Vagina (tissue), 2 donors: ENCODE data around the gene TTLL5. TPM values are rescaled to one million over a fixed set of nuclear protein-coding genes. Genes with fewer than 3 reads are reported as not detected.

Experiments
- DNase-seq, 2 donors: peaks; one replicate each; pipeline ENCODE4 v3.0.0-alpha.2; 2017; ENCODE audit errors: extremely low spot score in 2 of 2
- H3K27ac ChIP-seq: fragments of 200-600 bp; sonication (generic); one replicate; pipeline ENCODE4 v1.5.1; 2019
- H3K27me3 ChIP-seq: fragments of 200-600 bp; sonication (generic); one replicate; pipeline ENCODE4 v1.5.1; 2019
- H3K36me3 ChIP-seq, 2 donors: fragments of 200-600 bp; sonication (generic); one replicate each; pipeline ENCODE4 v1.5.1; 2017 to 2019
- H3K4me1 ChIP-seq: fragments of 200-600 bp; sonication (generic); one replicate; pipeline ENCODE4 v1.5.1; 2019
- H3K4me3 ChIP-seq, 2 donors: fragments of 200-600 bp; sonication (generic); 1 replicate in 1 of 2; 2 replicates in 1 of 2; pipeline ENCODE4 v1.5.1; 2016 to 2019
- H3K9me3 ChIP-seq: fragments of 200-600 bp; sonication (generic); one replicate; pipeline ENCODE4 v1.5.1; 2019
- CTCF ChIP-seq, 3 experiments: fragments of 450-650 bp in 2 of 3; fragments of 200-600 bp in 1 of 3; sonication (generic) in 1 of 3; IDR thresholded peaks; one replicate each; pipeline ENCODE4 v1.5.1; 2017 to 2019; ENCODE audit warnings: antibody characterized with exemption in 3 of 3, mild to moderate bottlenecking in 2 of 3, moderate library complexity in 2 of 3
- POLR2A ChIP-seq, 2 donors: fragments of 450-650 bp; IDR thresholded peaks; one replicate each; pipeline ENCODE4 v1.6.1; 2017; ENCODE audit warnings: antibody characterized with exemption in 2 of 2, mild to moderate bottlenecking in 2 of 2, moderate library complexity in 2 of 2
- POLR2AphosphoS5 ChIP-seq, 2 donors: sonication (generic); formaldehyde crosslinking; IDR thresholded peaks; one replicate each; pipeline ENCODE4 v1.9.0; 2017; ENCODE audit warnings: antibody characterized with exemption in 2 of 2, mild to moderate bottlenecking in 2 of 2, low read depth in 1 of 2; ENCODE audit not compliant: insufficient read depth in 1 of 2
- intact Hi-C: fragments of 100-400 bp; cut with DNase I; formaldehyde crosslinking; loops from one replicate; pipeline ENCODE4 v1.15.1; 2023
- total RNA-seq: library from RNA; depleted of rRNA; stranded (reverse); fragments of >200 nt; gene quantifications from one replicate; pipeline ENCODE4 v1.2.3, GENCODE V29; 2016

Gene TTLL5
- total RNA-seq, 1 donor from 2014 or later: 43.0 TPM

GRCh38 chr14:75858362-75858761, 197.3 kb downstream of the TTLL5 start:
- Histone ChIP-seq H3K9me3 (no peaks in the 10 kb centered on the region), H3K4me1 (no peaks in the 10 kb centered on the region), H3K27me3 (no peaks in the 10 kb centered on the region), H3K36me3 (peaks cover 0 to 6% of the 10 kb centered on the region in 2 donors), H3K27ac (no peak overlapping the region), H3K4me3 (no peak overlapping the region)
- intact Hi-C loops: no loop called here
- DNase-seq: no peak
- TF ChIP-seq POLR2AphosphoS5 (IDR thresholded peaks at IDR 0.05; ENCODE audit: insufficient read depth in 1 of 2, low read depth in 1 of 2): no peak
- no peak for TF ChIP-seq CTCF (IDR thresholded peaks at IDR 0.05)
- TF ChIP-seq POLR2A (IDR thresholded peaks at IDR 0.05): no peak

GRCh38 chr14:75859746-75860145, 198.7 kb downstream of the TTLL5 start:
- intact Hi-C loops: no loop called here
- no peaks in the 10 kb centered on the region for H3K9me3 ChIP-seq
- H3K27ac ChIP-seq: no peak overlapping the region
- no peak for DNase-seq
- H3K4me1 ChIP-seq: no peaks in the 10 kb centered on the region
- H3K27me3 ChIP-seq: no peaks in the 10 kb centered on the region
- TF ChIP-seq POLR2A (IDR thresholded peaks at IDR 0.05) (no peak), POLR2AphosphoS5 (IDR thresholded peaks at IDR 0.05; ENCODE audit: insufficient read depth in 1 of 2, low read depth in 1 of 2) (no peak), CTCF (IDR thresholded peaks at IDR 0.05) (no peak)
- H3K36me3 ChIP-seq: peaks cover 0 to 6% of the 10 kb centered on the region in 2 donors
- H3K4me3 ChIP-seq: no peak overlapping the region

- Histone ChIP-seq H3K27me3 (no peaks in the 10 kb centered on the region), H3K4me1 (no peaks in the 10 kb centered on the region), H3K9me3 (no peaks in the 10 kb centered on the region), H3K27ac (peak overlapping the region; percentile 40), H3K36me3 (no peaks in the 10 kb centered on the region), H3K4me3 (no peak overlapping the region)
- TF ChIP-seq POLR2AphosphoS5 (IDR thresholded peaks at IDR 0.05; ENCODE audit: insufficient read depth in 1 of 2, low read depth in 1 of 2): no peak
- no peak for TF ChIP-seq POLR2A (IDR thresholded peaks at IDR 0.05)
- no peak for TF ChIP-seq CTCF (IDR thresholded peaks at IDR 0.05)
- DNase-seq: no peak
- intact Hi-C loops: no loop called here
Measured at GRCh38 chr14:75860561-75861160, 199.6 kb downstream of the TTLL5 start.

- no peaks in the 10 kb centered on the region for H3K9me3 ChIP-seq
- H3K4me3 ChIP-seq: no peak overlapping the region
- no peak overlapping the region for H3K27ac ChIP-seq
- no peaks in the 10 kb centered on the region for H3K4me1 ChIP-seq
- intact Hi-C loops: no loop called here
- no peak for DNase-seq
- TF ChIP-seq POLR2AphosphoS5 (IDR thresholded peaks at IDR 0.05; ENCODE audit: insufficient read depth in 1 of 2, low read depth in 1 of 2) (no peak), POLR2A (IDR thresholded peaks at IDR 0.05) (no peak), CTCF (IDR thresholded peaks at IDR 0.05) (no peak)
- no peaks in the 10 kb centered on the region for H3K36me3 ChIP-seq
- H3K27me3 ChIP-seq: no peaks in the 10 kb centered on the region
Measured at GRCh38 chr14:75861161-75861621, 200.1 kb downstream of the TTLL5 start.

- no peak overlapping the region for H3K27ac ChIP-seq
- H3K9me3 ChIP-seq: no peaks in the 10 kb centered on the region
- no peak for DNase-seq
- H3K27me3 ChIP-seq: no peaks in the 10 kb centered on the region
- no peak for TF ChIP-seq POLR2AphosphoS5 (IDR thresholded peaks at IDR 0.05; ENCODE audit: insufficient read depth in 1 of 2, low read depth in 1 of 2)
- no peak for TF ChIP-seq POLR2A (IDR thresholded peaks at IDR 0.05)
- TF ChIP-seq CTCF (IDR thresholded peaks at IDR 0.05): no peak
- H3K36me3 ChIP-seq: no peaks in the 10 kb centered on the region
- peaks cover 7% of the 10 kb centered on the region for H3K4me1 ChIP-seq
- no peak overlapping the region for H3K4me3 ChIP-seq
- intact Hi-C loops: no loop called here
Measured at GRCh38 chr14:75863221-75863620, 202.2 kb downstream of the TTLL5 start.
